ENCODE measurements around the gene IL11. TPM values are rescaled to one million over a fixed set of nuclear protein-coding genes. Genes with fewer than 3 reads are reported as not detected.

IL11 gene
- total RNA-seq, 1 experiment from 2014 or later = 3.9 TPM

DNA sequence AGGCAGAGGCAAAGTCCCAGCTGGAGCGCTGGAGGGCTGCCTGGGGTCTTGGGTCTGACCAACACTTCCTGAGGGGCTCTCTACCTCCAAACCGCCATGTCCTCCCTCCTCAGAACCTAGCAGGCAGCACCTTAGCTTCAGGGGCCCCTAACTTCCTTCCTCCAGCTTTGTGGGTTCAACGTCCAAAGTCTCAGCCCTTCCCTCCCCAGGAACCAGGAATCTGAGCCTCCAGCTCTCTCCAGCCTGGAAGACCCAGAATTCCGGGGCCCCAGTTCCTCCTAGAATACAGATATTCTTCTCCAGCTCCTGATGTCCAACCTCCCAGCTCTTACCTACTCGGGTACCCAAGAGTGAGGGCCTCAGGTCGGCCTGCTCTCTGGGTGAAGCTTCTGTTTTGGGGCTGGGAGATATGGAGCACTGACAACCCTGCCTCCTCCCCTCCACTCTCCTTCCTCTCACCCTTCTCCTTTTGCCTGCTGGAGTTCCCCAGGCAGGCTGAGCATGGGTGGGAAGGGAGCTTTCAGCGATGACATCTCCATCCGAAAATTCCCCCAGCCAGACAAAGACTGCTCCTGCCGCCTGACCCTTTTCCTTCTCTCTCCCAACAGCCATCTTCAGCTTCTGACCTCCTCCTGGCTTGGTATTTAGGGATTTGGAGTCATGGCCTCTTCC, 48.7 kb downstream of the IL11 start:
- Histone ChIP-seq H2BK5ac (ENCODE audit: insufficient read length, low read length) (no peak overlapping the region), H3K4me1 (ENCODE audit: insufficient read depth, low read length) (no peaks in the 10 kb centered on the region), H3K27me3 (ENCODE audit: insufficient read depth, low read length) (no peaks in the 10 kb centered on the region; the same call in 1 of the 2 replicates), H4K20me1 (ENCODE audit: control insufficient read depth, insufficient read depth, insufficient read length) (no peaks in the 10 kb centered on the region), H3K9ac (ENCODE audit: extremely low read depth, insufficient read length, low read length) (no peak overlapping the region), H3K9me3 (ENCODE audit: control insufficient read depth, low read depth, low read length) (no peaks in the 10 kb centered on the region), H2BK120ac (ENCODE audit: low read depth, low read length, poor library complexity, severe bottlenecking) (no peak overlapping the region), H3K4me2 (ENCODE audit: insufficient read depth, insufficient read length, low read length) (no peak overlapping the region), H3K79me2 (ENCODE audit: insufficient read depth, low read length) (no peaks in the 10 kb centered on the region), H2BK12ac (ENCODE audit: insufficient read length, low read depth, low read length) (no peak overlapping the region), H3K27ac (ENCODE audit: insufficient read length, low read depth, low read length) (no peak overlapping the region), H4K8ac (replicated peaks; ENCODE audit: insufficient read length, low read depth, low read length) (no peak overlapping the region), H3K56ac (ENCODE audit: insufficient read length, low read depth, low read length) (no peak overlapping the region), H2BK20ac (ENCODE audit: low read depth, low read length, poor library complexity, severe bottlenecking) (no peak overlapping the region), H2AK5ac (ENCODE audit: insufficient read length, low read length) (no peak overlapping the region), H3K79me1 (ENCODE audit: insufficient read depth, low read depth, low read length, poor library complexity, severe bottlenecking) (no peaks in the 10 kb centered on the region), H4K5ac (ENCODE audit: insufficient read length, low read depth, low read length) (no peak overlapping the region), H2AFZ (ENCODE audit: low read length) (no peak overlapping the region), H3K23ac (ENCODE audit: insufficient read length, low read depth, low read length) (no peak overlapping the region), H3K23me2 (ENCODE audit: insufficient read length, low read depth, low read length, poor library complexity, severe bottlenecking) (no peaks in the 10 kb centered on the region), H3K14ac (ENCODE audit: insufficient read depth, low read length) (no peak overlapping the region), H2BK15ac (ENCODE audit: low read depth, low read length) (no peak overlapping the region), H3K4ac (ENCODE audit: low read depth, low read length) (no peak overlapping the region), H3K18ac (ENCODE audit: insufficient read length, low read depth, low read length) (no peak overlapping the region), H4K91ac (ENCODE audit: insufficient read length, low read depth, low read length) (no peak overlapping the region), H3T11ph (ENCODE audit: low read length) (no peak overlapping the region)
- H3K4me3 Mint-ChIP-seq = no peak overlapping the region; a peak in 1 of 5 replicates
- H3K27ac Mint-ChIP-seq = no peak overlapping the region
- H3K27me3 Mint-ChIP-seq (ENCODE audit: low read depth) = peaks cover 23% of the 10 kb centered on the region
- no peak for DNase-seq
- no peaks in the 10 kb centered on the region for H3K36me3 Mint-ChIP-seq (ENCODE audit: insufficient read depth in 1 of 3, low read depth in 3 of 3)
- no peaks in the 10 kb centered on the region; a peak in 1 of 5 replicates for H3K9me3 Mint-ChIP-seq
- peaks cover 21 to 36% of the 10 kb centered on the region in 2 experiments for H3K4me1 Mint-ChIP-seq
- no CpG with 5 or more reads among the region's 9 CpGs for WGBS (ENCODE audit: extremely low coverage, insufficient read length, low lambda C conversion rate)
- TF ChIP-seq, protein P1, sequence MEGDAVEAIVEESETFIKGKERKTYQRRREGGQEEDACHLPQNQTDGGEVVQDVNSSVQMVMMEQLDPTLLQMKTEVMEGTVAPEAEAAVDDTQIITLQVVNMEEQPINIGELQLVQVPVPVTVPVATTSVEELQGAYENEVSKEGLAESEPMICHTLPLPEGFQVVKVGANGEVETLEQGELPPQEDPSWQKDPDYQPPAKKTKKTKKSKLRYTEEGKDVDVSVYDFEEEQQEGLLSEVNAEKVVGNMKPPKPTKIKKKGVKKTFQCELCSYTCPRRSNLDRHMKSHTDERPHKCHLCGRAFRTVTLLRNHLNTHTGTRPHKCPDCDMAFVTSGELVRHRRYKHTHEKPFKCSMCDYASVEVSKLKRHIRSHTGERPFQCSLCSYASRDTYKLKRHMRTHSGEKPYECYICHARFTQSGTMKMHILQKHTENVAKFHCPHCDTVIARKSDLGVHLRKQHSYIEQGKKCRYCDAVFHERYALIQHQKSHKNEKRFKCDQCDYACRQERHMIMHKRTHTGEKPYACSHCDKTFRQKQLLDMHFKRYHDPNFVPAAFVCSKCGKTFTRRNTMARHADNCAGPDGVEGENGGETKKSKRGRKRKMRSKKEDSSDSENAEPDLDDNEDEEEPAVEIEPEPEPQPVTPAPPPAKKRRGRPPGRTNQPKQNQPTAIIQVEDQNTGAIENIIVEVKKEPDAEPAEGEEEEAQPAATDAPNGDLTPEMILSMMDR (conservative IDR thresholded peaks at IDR 0.05) = no peak

All from H9 (cell line).